HepG2 (cell line): ENCODE data around the gene FAAP100. TPM values are rescaled to one million over a fixed set of nuclear protein-coding genes. Genes with fewer than 3 reads are reported as not detected.

Source experiments
- ATF5 ChIP-seq: sonication (generic); formaldehyde crosslinking; IDR thresholded peaks from 2 replicates; pipeline ENCODE4 v1.4.0; 2020; ENCODE audit warnings: mild to moderate bottlenecking, low read depth, missing genetic modification reagents
- CBFB ChIP-seq: sonication (generic); formaldehyde crosslinking; IDR thresholded peaks from 2 replicates; pipeline ENCODE4 v1.4.0; 2020; ENCODE audit warnings: missing genetic modification reagents
- CC2D1A ChIP-seq: sonication (generic); formaldehyde crosslinking; IDR thresholded peaks from 2 replicates; pipeline ENCODE4 v1.8.1; 2023; ENCODE audit warnings: mild to moderate bottlenecking, missing genetic modification reagents
- DR1 ChIP-seq: sonication (generic); formaldehyde crosslinking; IDR thresholded peaks from 2 replicates; pipeline ENCODE4 v1.8.0; 2021; ENCODE audit warnings: mild to moderate bottlenecking, missing genetic modification reagents, inconsistent platforms
- EED ChIP-seq: sonication (generic); formaldehyde crosslinking; IDR thresholded peaks from 2 replicates; pipeline ENCODE4 v1.5.0; 2020; ENCODE audit warnings: mild to moderate bottlenecking, missing genetic modification reagents
- FOXO4 ChIP-seq: sonication (generic); formaldehyde crosslinking; conservative IDR thresholded peaks from 2 replicates; pipeline ENCODE4 v1.8.1; 2023; ENCODE audit warnings: missing genetic modification reagents
- KLF6 ChIP-seq: IDR thresholded peaks from 2 replicates; pipeline ENCODE4 v1.8.0; 2016; ENCODE audit warnings: missing biosample characterization, missing genetic modification reagents
- NRL ChIP-seq: sonication (generic); formaldehyde crosslinking; IDR thresholded peaks from 2 replicates; pipeline ENCODE4 v1.5.0; 2020; ENCODE audit warnings: missing genetic modification reagents, mild to moderate bottlenecking, moderate library complexity, borderline replicate concordance
- RBM22 ChIP-seq: fragments of 200-400 bp; formaldehyde crosslinking; optimal IDR thresholded peaks from 2 replicates; pipeline ENCODE3; 2017; ENCODE audit warnings: mild to moderate bottlenecking, low read length, moderate library complexity
- SNRNP70 ChIP-seq: fragments of 200-400 bp; formaldehyde crosslinking; IDR thresholded peaks from 2 replicates; pipeline ENCODE4 v1.6.1; 2017; ENCODE audit warnings: mild to moderate bottlenecking, low read depth, low read length, moderate library complexity
- ZBTB8A ChIP-seq: sonication (generic); formaldehyde crosslinking; IDR thresholded peaks from 2 replicates; pipeline ENCODE4 v1.4.0; 2020; ENCODE audit warnings: mild to moderate bottlenecking, low read depth, missing genetic modification reagents, borderline replicate concordance
- ZEB1 ChIP-seq: IDR thresholded peaks from 2 replicates; pipeline ENCODE4 v1.6.1; 2012; ENCODE audit warnings: mild to moderate bottlenecking, low read depth, inconsistent platforms; ENCODE audit not compliant: insufficient replicate concordance
- ZHX2 ChIP-seq, 2 experiments: sonication (generic) in 1 of 2; formaldehyde crosslinking in 1 of 2; IDR thresholded peaks; 2 replicates each; pipeline versions ENCODE4 v1.6.1 to v1.9.0; 2014 to 2022; ENCODE audit warnings: antibody characterized with exemption in 1 of 2, borderline replicate concordance in 1 of 2, inconsistent platforms in 1 of 2, low read depth in 1 of 2, missing genetic modification reagents in 1 of 2
- ZMAT5 ChIP-seq: sonication (generic); formaldehyde crosslinking; IDR thresholded peaks from 2 replicates; pipeline ENCODE4 v1.5.0; 2020; ENCODE audit warnings: mild to moderate bottlenecking, low read depth, missing genetic modification reagents, borderline replicate concordance
- ZNF253 ChIP-seq: sonication (generic); formaldehyde crosslinking; IDR thresholded peaks from 2 replicates; pipeline ENCODE4 v1.8.0; 2022; ENCODE audit warnings: mild to moderate bottlenecking, missing genetic modification reagents, borderline replicate concordance
- ZNF441 ChIP-seq: sonication (generic); formaldehyde crosslinking; IDR thresholded peaks from 2 replicates; pipeline ENCODE4 v1.7.0; 2021; ENCODE audit warnings: missing genetic modification reagents, borderline replicate concordance
- ZNF530 ChIP-seq: sonication (generic); formaldehyde crosslinking; IDR thresholded peaks from 2 replicates; pipeline ENCODE4 v1.5.0; 2020; ENCODE audit warnings: low read depth, mild to moderate bottlenecking, missing genetic modification reagents
- polyA plus RNA-seq, 8 experiments: library from polyadenylated mRNA; depleted of rRNA in 3 of 8; stranded (reverse) in 7 of 8; unstranded in 1 of 8; fragments of >200 nt; fragmentation: Illumina TruSeq in 4 of 8; extraction: Trizol in 4 of 8; gene quantifications; 2 replicates each; pipeline versions ENCODE4 v1.2.1 to v1.2.3, GENCODE V29; 2011 to 2016; ENCODE audit warnings: low read depth in 4 of 8, missing spikeins in 1 of 8, mixed read lengths in 1 of 8; ENCODE audit not compliant: insufficient read depth in 1 of 8
- total RNA-seq, 5 experiments: library from RNA; depleted of rRNA; stranded (reverse); fragments of >200 nt; fragmentation: Illumina TruSeq; extraction: Trizol; gene quantifications; 2 replicates each; pipeline ENCODE4 v1.2.3, GENCODE V29; 2016; ENCODE audit warnings: low read depth in 1 of 5

Gene FAAP100
- total and polyA plus RNA-seq, 2 of the 13 experiments (the other 11 are each of a cell fraction or from before 2014, with no cell fraction given), result 7.6 to 20.8 TPM

- TF ChIP-seq ZHX2 (IDR thresholded peaks at IDR 0.05; ENCODE audit: low read depth), result peak; percentile 69; the same call in 1 of the 2 replicates
- TF ChIP-seq ZHX2 (CRISPR knock-in tag; IDR thresholded peaks at IDR 0.05; ENCODE audit: borderline replicate concordance), result no peak; the same call in 1 of the 2 replicates
- no peak for TF ChIP-seq ATF5
- TF ChIP-seq ZNF441 (CRISPR knock-in tag), result 0 out of 2 replicates have a peak, but pooled peaks have one; percentile 34
- TF ChIP-seq EED (CRISPR knock-in tag), result no peak; the same call in 1 of the 2 replicates
- no peak for TF ChIP-seq RBM22
- no peak for TF ChIP-seq ZNF530 (CRISPR knock-in tag)
- TF ChIP-seq ZNF253 (CRISPR knock-in tag), result no peak
- no peak for TF ChIP-seq FOXO4 (CRISPR knock-in tag)
- 0 out of 2 replicates have a peak, but pooled peaks have one; percentile 57 for TF ChIP-seq KLF6 (CRISPR knock-in tag)
- TF ChIP-seq DR1 (CRISPR knock-in tag), result peak; percentile 41; the same call in 1 of the 2 replicates
- no peak for TF ChIP-seq CC2D1A (CRISPR knock-in tag)
- TF ChIP-seq CBFB (CRISPR knock-in tag), result no peak; the same call in 1 of the 2 replicates
- TF ChIP-seq ZBTB8A (CRISPR knock-in tag), result no peak
- no peak for TF ChIP-seq SNRNP70
- TF ChIP-seq ZMAT5, result no peak
- TF ChIP-seq NRL (CRISPR knock-in tag), result peak; percentile 82
- TF ChIP-seq ZEB1, result peak; percentile 54
Observed at GRCh38 chr17:81514739-81515529, 37.2 kb downstream of the FAAP100 start (continued).
